Activated T-cell treated with anti-CD3 and anti-CD28 coated beads for 4 hours (primary cell): ENCODE data around the gene FCGR2B.
"Not testable (repeated sequence)": the region's sequence is repeated elsewhere in the genome, so short reads cannot be mapped to it uniquely, and the experiment has no call there.

ENCODE experiments used
- DNase-seq: peaks from one replicate; pipeline ENCODE4 v3.0.0-alpha.2; 2020

The FCGR2B gene

DNA sequence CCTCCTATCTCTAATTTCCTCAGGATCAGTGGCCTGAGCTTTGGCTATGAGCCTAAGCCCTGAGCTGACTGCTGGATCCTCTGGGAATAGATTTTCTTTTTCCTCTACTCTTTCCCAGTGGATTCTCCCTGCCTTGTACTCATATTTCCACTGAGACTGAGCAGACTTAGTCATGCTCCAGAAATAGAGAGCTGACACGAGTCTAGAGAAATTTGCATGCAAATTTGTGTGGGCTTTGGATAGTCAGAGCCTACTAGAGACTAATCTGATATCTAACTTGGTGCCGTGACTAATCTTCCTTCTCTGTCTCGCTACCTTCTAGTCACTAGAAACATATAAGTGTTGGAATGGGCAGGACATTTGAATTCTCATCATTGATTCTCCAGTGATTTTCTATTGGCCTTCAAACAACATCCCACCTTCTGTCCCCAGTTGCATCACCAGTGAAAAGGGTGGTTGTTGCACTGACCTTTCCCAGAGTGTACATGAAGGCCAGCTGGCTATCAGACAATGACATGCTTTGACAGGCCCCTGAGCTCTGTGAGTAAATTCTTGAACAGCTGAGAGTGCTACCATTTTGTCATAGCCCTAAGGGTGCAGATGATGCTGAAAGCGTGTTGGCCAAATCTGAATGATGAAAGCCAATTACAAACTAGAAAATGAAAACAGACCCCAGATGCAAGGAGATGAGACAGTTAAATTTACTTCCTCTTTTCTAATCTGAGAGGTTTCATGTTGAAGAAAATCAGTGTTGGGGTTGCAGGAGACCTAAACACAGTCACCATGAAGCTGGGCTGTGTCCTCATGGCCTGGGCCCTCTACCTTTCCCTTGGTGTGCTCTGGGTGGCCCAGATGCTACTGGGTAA, 43.8 kb downstream of the FCGR2B start, which contains the start of gene FCRLA:
TSS of gene FCRLA (plus strand) at position 748 of the 866 bp plus-strand sequence. CDS start at position 784, 36 bp downstream.
- no peak for DNase-seq

DNA sequence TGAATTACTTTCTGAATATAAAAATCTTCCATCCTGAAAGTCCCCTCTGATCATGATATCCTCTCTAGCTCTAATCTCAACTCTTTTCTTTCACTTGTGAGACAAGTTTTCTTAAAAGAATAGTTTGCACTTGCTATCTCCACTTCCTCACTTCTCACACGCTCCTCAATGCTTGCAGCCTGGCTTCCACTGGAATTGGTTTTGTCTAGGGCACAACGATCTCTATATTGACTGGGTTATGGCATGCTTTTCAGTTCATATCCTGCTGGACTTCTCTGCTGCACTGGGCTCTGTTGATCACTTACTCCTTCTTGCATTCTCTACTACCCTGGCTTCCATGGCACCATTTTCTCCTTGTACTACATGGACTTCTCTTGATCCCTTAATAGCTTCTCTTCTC, 44.6 kb downstream of the FCGR2B start:
- DNase-seq = no peak

DNA sequence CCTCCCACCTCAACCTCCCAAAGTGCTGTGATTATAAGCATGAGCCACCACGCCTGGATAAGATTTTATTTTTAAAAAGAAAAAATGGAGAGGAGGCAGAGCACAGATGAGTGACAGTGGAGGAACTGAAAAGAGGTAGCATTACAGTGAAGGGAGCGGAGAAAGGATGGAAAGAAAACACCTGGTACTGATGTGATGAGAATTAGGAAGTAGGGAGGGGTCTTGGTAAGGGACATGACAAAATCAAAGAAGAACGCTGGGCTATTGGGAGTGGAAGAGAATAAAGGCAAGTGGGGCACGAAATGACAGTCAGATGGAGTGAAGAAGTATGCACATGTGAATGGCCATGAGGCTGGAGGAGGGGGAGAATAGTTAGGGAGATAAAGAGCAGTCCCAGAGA, 46.4 kb downstream of the FCGR2B start:
- no peak for DNase-seq

DNA sequence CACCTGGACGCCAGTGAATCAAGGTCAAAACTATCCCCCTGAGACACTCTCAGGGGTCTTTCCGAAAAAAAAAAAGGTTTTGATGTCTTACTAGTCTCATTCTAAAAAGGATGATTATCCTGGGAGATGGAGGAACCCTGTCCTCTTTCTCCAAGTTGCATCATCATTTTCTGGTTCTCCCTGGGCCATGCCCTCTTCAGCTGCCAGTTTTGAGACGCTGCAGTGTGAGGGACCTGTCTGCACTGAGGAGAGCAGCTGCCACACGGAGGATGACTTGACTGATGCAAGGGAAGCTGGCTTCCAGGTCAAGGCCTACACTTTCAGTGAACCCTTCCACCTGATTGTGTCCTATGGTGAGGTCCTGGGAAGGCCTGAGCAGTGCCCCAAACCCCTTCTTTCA, 47.6 kb downstream of the FCGR2B start:
- DNase-seq = no peak

GRCh38 chr1:161718559-161719324, 55.8 kb downstream of the FCGR2B start:
- DNase-seq = no peak

- DNase-seq = no peak
Measured at GRCh38 chr1:161719325-161719611, 56.3 kb downstream of the FCGR2B start.

GRCh38 chr1:161720422-161720821, 57.5 kb downstream of the FCGR2B start:
- no peak for DNase-seq

GRCh38 chr1:161720956-161721737, 58.2 kb downstream of the FCGR2B start, which contains the start of gene FCRLB:
Gene FCRLB (plus strand): TSS chr1:161721544. CDS start chr1:161722673, 1,129 bp downstream.
- no peak for DNase-seq

- DNase-seq = no peak
Measured at GRCh38 chr1:161721738-161722343, 58.9 kb downstream of the FCGR2B start.

GRCh38 chr1:161722406-161722805, 59.5 kb downstream of the FCGR2B start:
- DNase-seq = no peak

GRCh38 chr1:161723459-161724141, 60.7 kb downstream of the FCGR2B start:
- no peak for DNase-seq

GRCh38 chr1:161725258-161725907, 62.4 kb downstream of the FCGR2B start:
- DNase-seq = not testable (repeated sequence)

GRCh38 chr1:161725908-161726472, 63.0 kb downstream of the FCGR2B start:
- DNase-seq = peak; percentile 14

GRCh38 chr1:161726473-161727255, 63.7 kb downstream of the FCGR2B start:
- peak; percentile 55 for DNase-seq

DNA sequence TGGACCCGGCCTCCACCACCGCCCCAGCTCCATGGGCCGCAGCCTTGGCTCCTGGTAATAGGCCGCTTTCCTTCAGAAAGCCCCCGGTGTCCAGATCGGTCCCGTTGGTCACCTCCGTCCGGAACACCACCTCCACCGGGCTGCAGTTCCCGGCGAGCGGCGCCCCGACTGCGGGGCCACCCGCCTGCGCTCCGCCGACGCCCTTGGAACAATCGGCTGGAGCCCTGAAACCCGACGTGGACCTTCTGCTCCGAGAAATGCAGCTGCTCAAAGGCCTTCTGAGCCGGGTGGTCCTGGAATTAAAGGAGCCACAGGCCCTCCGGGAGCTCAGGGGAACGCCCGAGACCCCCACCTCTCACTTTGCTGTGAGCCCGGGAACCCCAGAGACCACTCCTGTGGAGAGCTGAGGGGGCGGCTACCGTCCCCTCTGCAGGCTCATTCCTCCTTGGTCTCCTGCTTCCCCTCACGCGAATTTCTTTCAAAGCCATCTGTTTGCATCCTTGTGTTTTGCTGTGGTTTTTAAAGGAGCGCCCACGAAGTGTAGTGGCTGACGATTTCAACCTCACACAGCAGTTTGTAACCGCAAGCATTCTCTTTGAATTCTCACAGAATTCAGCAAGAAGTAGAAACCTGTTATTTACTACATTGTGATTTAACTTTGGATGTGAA, 64.4 kb downstream of the FCGR2B start:
- no peak for DNase-seq
